Mucosa of descending colon (tissue), 3 donors: Measurements from ENCODE around the gene TKT. TPM values are rescaled to one million over a fixed set of nuclear protein-coding genes. Genes with fewer than 3 reads are reported as not detected.
A peak's percentile ranks its signal among the peaks of the same experiment; 100 is the strongest.

Experiments
- ATAC-seq: fragments of 200-7000 bp; cut with Tn5 transposase; one replicate; pipeline ENCODE4 v1.9.1; 2020; ENCODE audit warnings: mild to moderate bottlenecking, moderate library complexity
- DNase-seq, 3 donors: peaks; one replicate each; pipeline ENCODE4 v3.0.0-alpha.2; 2020
- H3K36me3 ChIP-seq: fragments of 200-600 bp; one replicate; pipeline ENCODE4 v1.8.0; 2021; ENCODE audit warnings: low read depth, mild to moderate bottlenecking
- H3K4me1 ChIP-seq: fragments of 200-600 bp; one replicate; pipeline ENCODE4 v1.8.0; 2021; ENCODE audit warnings: low read depth, mild to moderate bottlenecking
- H3K4me3 ChIP-seq: fragments of 200-600 bp; one replicate; pipeline ENCODE4 v1.8.0; 2021; ENCODE audit warnings: mild to moderate bottlenecking
- H3K9me3 ChIP-seq: fragments of 200-600 bp; one replicate; pipeline ENCODE4 v1.8.0; 2021; ENCODE audit warnings: mild to moderate bottlenecking
- intact Hi-C, 2 donors: fragments of 100-400 bp; cut with DNase I in 1 of 2; cut with micrococcal nuclease in 1 of 2; formaldehyde crosslinking; loops; one replicate each; pipeline versions ENCODE4 v1.11.0 to v1.11.1; 2022; cut with DNase I, micrococcal nuclease
- total RNA-seq, 3 donors: library from RNA; stranded (reverse); fragmentation: NEBNext Ultra II Directional in 2 of 3; extraction: Animal tissue kit (Norgen Biotek cat#: 25700) in 2 of 3; gene quantifications; one replicate each; pipeline versions ENCODE4 v1.2.1 to v1.2.4, GENCODE V29; 2021 to 2023
- TF ChIP-seq, protein P1 (sequence below): fragments of 200-600 bp; IDR thresholded peaks from one replicate; pipeline ENCODE4 v1.8.0; 2022; ENCODE audit warnings: antibody characterized with exemption, mild to moderate bottlenecking
- donor health status: DM: no; HTN: no; CAD: no; lungs with moderate emphysema.
- donor health status: DM: no; HTN: no; CAD: no.
- donor health status: DM: no; HTN: yes; CAD: no.

Gene TKT
- total RNA-seq, 3 donors from 2014 or later = 180 to 260 (median 226) TPM

DNA sequence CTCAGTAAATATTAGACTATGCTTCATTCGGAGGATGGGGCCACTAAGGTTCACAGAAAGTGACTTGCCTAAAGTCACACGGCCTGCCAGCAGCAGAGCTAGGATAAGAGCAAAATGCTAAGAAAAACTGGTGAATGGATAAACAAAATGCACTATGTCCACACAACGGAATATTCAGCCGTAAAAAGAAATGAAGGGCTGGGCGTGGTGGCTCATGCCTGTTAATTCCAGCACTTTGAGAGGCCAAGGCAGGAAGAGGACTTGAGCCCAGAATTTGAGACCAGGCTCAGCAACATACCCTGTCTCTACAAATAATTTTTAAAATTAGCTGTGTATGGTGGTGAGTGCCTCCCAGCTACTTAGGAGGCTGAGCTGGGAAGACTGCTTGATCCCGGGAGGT, 7.7 kb downstream of the TKT start:
- TF ChIP-seq, protein P1, sequence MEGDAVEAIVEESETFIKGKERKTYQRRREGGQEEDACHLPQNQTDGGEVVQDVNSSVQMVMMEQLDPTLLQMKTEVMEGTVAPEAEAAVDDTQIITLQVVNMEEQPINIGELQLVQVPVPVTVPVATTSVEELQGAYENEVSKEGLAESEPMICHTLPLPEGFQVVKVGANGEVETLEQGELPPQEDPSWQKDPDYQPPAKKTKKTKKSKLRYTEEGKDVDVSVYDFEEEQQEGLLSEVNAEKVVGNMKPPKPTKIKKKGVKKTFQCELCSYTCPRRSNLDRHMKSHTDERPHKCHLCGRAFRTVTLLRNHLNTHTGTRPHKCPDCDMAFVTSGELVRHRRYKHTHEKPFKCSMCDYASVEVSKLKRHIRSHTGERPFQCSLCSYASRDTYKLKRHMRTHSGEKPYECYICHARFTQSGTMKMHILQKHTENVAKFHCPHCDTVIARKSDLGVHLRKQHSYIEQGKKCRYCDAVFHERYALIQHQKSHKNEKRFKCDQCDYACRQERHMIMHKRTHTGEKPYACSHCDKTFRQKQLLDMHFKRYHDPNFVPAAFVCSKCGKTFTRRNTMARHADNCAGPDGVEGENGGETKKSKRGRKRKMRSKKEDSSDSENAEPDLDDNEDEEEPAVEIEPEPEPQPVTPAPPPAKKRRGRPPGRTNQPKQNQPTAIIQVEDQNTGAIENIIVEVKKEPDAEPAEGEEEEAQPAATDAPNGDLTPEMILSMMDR = no peak
- no peaks in the 10 kb centered on the region for H3K9me3 ChIP-seq
- intact Hi-C loops = no loop called here
- no peak for DNase-seq
- H3K36me3 ChIP-seq = no peaks in the 10 kb centered on the region
- peaks cover 9% of the 10 kb centered on the region for H3K4me1 ChIP-seq
- H3K4me3 ChIP-seq = no peak overlapping the region
- peak; percentile 19 for ATAC-seq

DNA sequence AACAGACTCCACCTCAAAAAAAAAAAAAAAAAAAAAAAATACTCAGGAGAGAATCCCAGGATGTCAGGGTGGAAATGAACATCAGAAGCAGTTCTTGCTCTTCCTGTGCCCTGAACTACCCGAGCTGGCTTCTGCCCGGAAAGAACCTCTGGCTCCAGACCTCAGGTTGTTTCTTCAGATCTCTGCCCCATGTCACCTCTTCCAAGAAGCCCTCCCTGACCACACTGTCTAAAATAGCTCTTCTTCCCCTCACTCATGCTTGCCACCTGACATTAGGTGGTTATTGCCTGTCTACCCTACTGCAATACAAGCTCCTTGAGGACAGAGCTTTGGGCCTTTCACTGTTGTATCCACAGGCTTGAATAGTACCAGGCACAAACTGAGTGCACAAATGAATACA, 8.2 kb downstream of the TKT start:
- H3K4me1 ChIP-seq = peaks cover 7% of the 10 kb centered on the region

DNA sequence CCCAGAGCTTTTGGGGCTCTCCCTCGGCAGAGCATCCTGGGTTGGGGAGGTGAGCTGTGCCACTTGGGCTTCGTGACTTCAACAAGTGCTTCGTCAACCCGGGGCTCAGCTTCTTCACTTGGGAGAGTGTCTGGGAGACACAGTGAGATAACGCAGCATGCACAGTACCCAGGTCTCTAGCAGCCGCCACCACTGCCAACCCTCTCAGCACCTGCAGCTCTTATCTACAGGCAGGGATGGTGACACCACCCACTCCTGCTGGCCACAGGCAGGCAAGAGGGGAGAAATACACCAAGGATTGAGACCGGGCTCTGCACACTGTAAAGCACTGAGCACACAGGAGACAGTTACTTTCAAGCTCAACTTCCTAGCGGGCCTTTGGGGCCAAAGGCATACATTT, 11.6 kb downstream of the TKT start:
- intact Hi-C loops = no loop called here
- no peak for DNase-seq
- Histone ChIP-seq H3K9me3 (no peaks in the 10 kb centered on the region), H3K4me3 (no peak overlapping the region), H3K36me3 (no peaks in the 10 kb centered on the region), H3K4me1 (peaks cover 4% of the 10 kb centered on the region)
- TF ChIP-seq, protein P1 = no peak
- ATAC-seq = peak; percentile 9

More for the DNA sequence above, 8.2 kb downstream of the TKT start:
- Histone ChIP-seq H3K9me3 (no peaks in the 10 kb centered on the region), H3K4me3 (no peak overlapping the region), H3K36me3 (no peaks in the 10 kb centered on the region)
- DNase-seq (no peak), ATAC-seq (no peak)
- intact Hi-C loops = no loop called here
- TF ChIP-seq, protein P1 = no peak

DNA sequence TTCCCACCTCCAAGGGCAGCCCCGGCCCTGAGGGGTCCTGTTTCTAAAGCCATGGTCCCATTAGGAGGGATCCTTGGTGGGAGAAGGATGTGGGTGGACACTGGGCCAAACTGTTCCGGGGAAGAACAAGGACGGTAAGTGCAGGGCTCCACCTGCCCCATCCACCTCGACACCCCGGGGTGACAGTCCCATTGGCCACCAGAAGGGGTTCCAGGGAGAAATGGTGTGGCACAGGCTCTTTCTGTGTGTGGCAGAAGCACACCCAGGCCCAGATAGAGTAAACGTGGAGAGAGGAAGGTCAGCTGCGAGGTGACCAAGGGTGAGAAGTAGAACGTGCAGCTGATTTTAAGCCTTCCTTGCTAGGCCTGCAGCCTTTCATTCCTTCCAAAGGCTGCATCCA, 12.0 kb downstream of the TKT start:
- TF ChIP-seq, protein P1 = no peak
- ATAC-seq (no peak), DNase-seq (no peak)
- Histone ChIP-seq H3K4me1 (peaks cover 5% of the 10 kb centered on the region), H3K36me3 (no peaks in the 10 kb centered on the region), H3K9me3 (no peaks in the 10 kb centered on the region), H3K4me3 (no peak overlapping the region)
- intact Hi-C loops = no loop called here

DNA sequence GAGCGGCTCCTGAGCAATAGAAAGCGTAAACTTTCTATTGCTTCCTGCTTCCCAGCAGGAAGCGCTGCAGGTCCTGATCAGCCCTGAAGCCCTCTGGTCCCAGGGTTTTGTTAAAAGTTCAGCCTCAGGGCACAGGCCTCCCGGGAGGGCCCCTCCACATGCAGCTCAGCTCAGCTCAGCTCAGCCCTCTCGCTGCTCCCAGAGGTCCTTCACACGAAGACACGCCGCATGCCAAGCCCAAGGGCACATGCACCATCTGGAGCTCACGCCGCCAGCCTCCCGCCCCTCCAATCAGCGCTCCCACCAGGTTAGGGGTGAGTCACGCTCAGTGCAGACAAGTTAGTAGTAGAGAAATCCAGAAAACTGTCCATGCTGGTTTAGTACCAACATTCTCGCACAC, 12.7 kb downstream of the TKT start:
- TF ChIP-seq, protein P1 = no peak
- DNase-seq (no peak), ATAC-seq (peak; percentile 45)
- Histone ChIP-seq H3K36me3 (no peaks in the 10 kb centered on the region), H3K4me3 (no peak overlapping the region), H3K9me3 (no peaks in the 10 kb centered on the region), H3K4me1 (peaks cover 8% of the 10 kb centered on the region)
- intact Hi-C loops = no loop called here

DNA sequence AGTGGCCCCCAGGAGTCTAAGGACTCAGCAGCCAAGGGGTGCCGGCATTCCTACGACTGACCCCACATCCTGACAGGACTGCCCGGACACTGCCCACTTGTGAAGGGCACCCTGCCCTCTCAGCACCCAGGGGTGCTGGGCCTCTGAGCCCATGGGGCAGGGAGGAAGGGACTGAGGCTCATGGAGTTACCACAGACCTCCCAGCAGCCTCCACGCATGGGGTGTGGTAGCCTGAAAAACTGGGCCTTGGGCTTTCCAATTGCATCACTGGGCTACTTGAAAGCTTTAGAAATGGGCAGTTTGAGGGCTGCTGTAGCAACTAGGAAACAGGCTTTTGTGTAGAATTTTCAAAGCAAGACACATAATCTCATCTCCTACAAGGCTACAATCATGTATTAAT, 13.2 kb downstream of the TKT start:
- Histone ChIP-seq H3K9me3 (no peaks in the 10 kb centered on the region), H3K36me3 (no peaks in the 10 kb centered on the region), H3K4me3 (no peak overlapping the region), H3K4me1 (peaks cover 12% of the 10 kb centered on the region)
- TF ChIP-seq, protein P1 = no peak
- DNase-seq (no peak), ATAC-seq (no peak)
- intact Hi-C loops = no loop called here
